Panc1 (cell line): Measurements from ENCODE around the gene ADH1A. TPM values are rescaled to one million over a fixed set of nuclear protein-coding genes. Genes with fewer than 3 reads are reported as not detected.

Experiments
- total RNA-seq: library from RNA; stranded (reverse); gene quantifications from one replicate; pipeline ENCODE4 v1.2.1, GENCODE V29; 2021; ENCODE audit not compliant: unreplicated experiment

The ADH1A gene
- total RNA-seq, 1 experiment from 2014 or later = not detected

Other genes starting within 250 kb of the ADH1A start
- 117 TPM for gene ADH5, start 202.2 kb downstream of the ADH1A start, total RNA-seq
- 0.10 TPM for gene ADH4, start 146.7 kb downstream of the ADH1A start, total RNA-seq
- gene ADH6, start 71.7 kb downstream of the ADH1A start, total RNA-seq = 0.18 TPM
- 0.98 TPM for gene ADH1B, start 30.4 kb upstream of the ADH1A start, total RNA-seq
- gene ADH1C, start 61.8 kb upstream of the ADH1A start, total RNA-seq = not detected
- not detected for gene ADH7, start 144.4 kb upstream of the ADH1A start, total RNA-seq
- not detected for gene C4orf17, start 220.0 kb upstream of the ADH1A start, total RNA-seq